Left lung (tissue), 10 donors: ENCODE results near the gene TDP1. TPM values are rescaled to one million over a fixed set of nuclear protein-coding genes. Genes with fewer than 3 reads are reported as not detected.

Source experiments
- ATAC-seq: fragments of 200-7000 bp; cut with Tn5 transposase; one replicate; pipeline ENCODE4 v1.9.1; 2020; ENCODE audit warnings: moderate library complexity
- DNase-seq, 4 donors: peaks; one replicate each; pipeline ENCODE4 v3.0.0-alpha.2; 2013 to 2020
- H3K27ac ChIP-seq, 2 donors: fragments of 200-600 bp; sonication (generic) in 1 of 2; one replicate each; pipeline versions ENCODE4 v1.5.0 to v1.8.0; 2020 to 2021
- H3K27me3 ChIP-seq, 2 donors: fragments of 200-600 bp; sonication (generic) in 1 of 2; one replicate each; pipeline versions ENCODE4 v1.5.0 to v1.8.0; 2020 to 2021
- H3K36me3 ChIP-seq, 2 donors: fragments of 200-600 bp; sonication (generic) in 1 of 2; one replicate each; pipeline versions ENCODE4 v1.5.0 to v1.8.0; 2020 to 2021
- H3K4me1 ChIP-seq, 2 donors: fragments of 200-600 bp; one replicate each; pipeline ENCODE4 v1.8.0; 2021
- H3K4me3 ChIP-seq, 2 donors: fragments of 200-600 bp; sonication (generic) in 1 of 2; one replicate each; pipeline versions ENCODE4 v1.5.0 to v1.8.0; 2020 to 2021; ENCODE audit warnings: mild to moderate bottlenecking in 1 of 2
- H3K9me3 ChIP-seq, 2 donors: fragments of 200-600 bp; sonication (generic) in 1 of 2; one replicate each; pipeline versions ENCODE4 v1.5.0 to v1.8.0; 2020 to 2021
- CTCF ChIP-seq, 2 donors: fragments of 200-600 bp; sonication (generic) in 1 of 2; IDR thresholded peaks; one replicate each; pipeline versions ENCODE4 v1.5.0 to v1.8.0; 2021; ENCODE audit warnings: antibody characterized with exemption in 2 of 2
- intact Hi-C, 2 donors: fragments of 100-400 bp; cut with DNase I; formaldehyde crosslinking; loops; one replicate each; pipeline versions ENCODE4 v1.11.2 to v1.14.2; 2022
- polyA plus RNA-seq, 6 donors: library from polyadenylated mRNA; unstranded; fragments of 120-200 nt; gene quantifications; one replicate each; pipeline ENCODE4 v1.2.1, GENCODE V29; 2013; ENCODE audit not compliant: insufficient read length in 6 of 6
- total RNA-seq, 2 donors: library from RNA; stranded (reverse); fragmentation: NEBNext Ultra II Directional; extraction: Animal tissue kit (Norgen Biotek cat#: 25700); gene quantifications; one replicate each; pipeline ENCODE4 v1.2.1, GENCODE V29; 2021
- donor health status: DM: no; HTN: yes; CAD: no.
- donor health status: DM: no; HTN: no; CAD: no.

TDP1 gene
- total and polyA plus RNA-seq, 8 donors = 8.8 to 20.8 (median 15.8) TPM

GRCh38 chr14:90054803-90055202 lies 99.1 kb downstream of the TDP1 start:
- Histone ChIP-seq H3K27me3 (peaks cover 44 to 92% of the 10 kb centered on the region in 2 donors), H3K9me3 (no peaks in the 10 kb centered on the region), H3K4me1 (peaks cover 0 to 1% of the 10 kb centered on the region in 2 donors), H3K27ac (no peak overlapping the region), H3K4me3 (no peak overlapping the region), H3K36me3 (no peaks in the 10 kb centered on the region)
- ATAC-seq (no peak), DNase-seq (no peak)
- no peak for TF ChIP-seq CTCF (IDR thresholded peaks at IDR 0.05)
- intact Hi-C loops = no loop called here

GRCh38 chr14:90056826-90057225 lies 101.1 kb downstream of the TDP1 start:
- H3K27me3 ChIP-seq = peaks cover 64 to 100% of the 10 kb centered on the region in 2 donors
- peaks cover 14 to 21% of the 10 kb centered on the region in 2 donors for H3K4me1 ChIP-seq
- no peak for TF ChIP-seq CTCF (IDR thresholded peaks at IDR 0.05)
- no peaks in the 10 kb centered on the region for H3K9me3 ChIP-seq
- intact Hi-C loops = no loop called here
- H3K4me3 ChIP-seq = no peak overlapping the region
- no peak for DNase-seq
- H3K36me3 ChIP-seq = no peaks in the 10 kb centered on the region
- ATAC-seq = no peak
- H3K27ac ChIP-seq = no peak overlapping the region

GRCh38 chr14:90058876-90059458 lies 103.2 kb downstream of the TDP1 start:
- Histone ChIP-seq H3K27me3 (peaks cover 80 to 100% of the 10 kb centered on the region in 2 donors), H3K4me1 (peaks cover 17 to 36% of the 10 kb centered on the region in 2 donors), H3K36me3 (no peaks in the 10 kb centered on the region), H3K27ac (no peak overlapping the region), H3K4me3 (no peak overlapping the region), H3K9me3 (no peaks in the 10 kb centered on the region)
- intact Hi-C loops = no loop called here
- no peak for DNase-seq
- no peak for ATAC-seq
- no peak for TF ChIP-seq CTCF (IDR thresholded peaks at IDR 0.05)

GRCh38 chr14:90060312-90060964 lies 104.7 kb downstream of the TDP1 start:
- H3K27ac ChIP-seq = no peak overlapping the region
- intact Hi-C loops = no loop called here
- peak; percentile 85 for ATAC-seq
- H3K4me3 ChIP-seq = peak overlapping the region; percentile 28 to 49
- no peaks in the 10 kb centered on the region for H3K36me3 ChIP-seq
- DNase-seq = peak; percentile 25 to 83 (median 39)
- H3K27me3 ChIP-seq = peaks cover 77 to 100% of the 10 kb centered on the region in 2 donors
- H3K4me1 ChIP-seq = peaks cover 17 to 36% of the 10 kb centered on the region in 2 donors
- TF ChIP-seq CTCF (IDR thresholded peaks at IDR 0.05) = peak; percentile 26 to 32
- no peaks in the 10 kb centered on the region for H3K9me3 ChIP-seq

GRCh38 chr14:90060965-90061684 lies 105.4 kb downstream of the TDP1 start:
- intact Hi-C loops = no loop called here
- DNase-seq (no peak), ATAC-seq (no peak)
- Histone ChIP-seq H3K27ac (no peak overlapping the region), H3K9me3 (no peaks in the 10 kb centered on the region), H3K4me3 (peak overlapping the region; percentile 28 to 49), H3K27me3 (peaks cover 72 to 100% of the 10 kb centered on the region in 2 donors), H3K4me1 (peaks cover 17 to 36% of the 10 kb centered on the region in 2 donors), H3K36me3 (no peaks in the 10 kb centered on the region)
- no peak for TF ChIP-seq CTCF (IDR thresholded peaks at IDR 0.05)
